Measurements from ENCODE around the gene SMG6. TPM values are rescaled to one million over a fixed set of nuclear protein-coding genes. Genes with fewer than 3 reads are reported as not detected.

SMG6 gene
- total RNA-seq, 4 donors from 2014 or later: 13.3 to 74.9 (median 41.6) TPM

DNA sequence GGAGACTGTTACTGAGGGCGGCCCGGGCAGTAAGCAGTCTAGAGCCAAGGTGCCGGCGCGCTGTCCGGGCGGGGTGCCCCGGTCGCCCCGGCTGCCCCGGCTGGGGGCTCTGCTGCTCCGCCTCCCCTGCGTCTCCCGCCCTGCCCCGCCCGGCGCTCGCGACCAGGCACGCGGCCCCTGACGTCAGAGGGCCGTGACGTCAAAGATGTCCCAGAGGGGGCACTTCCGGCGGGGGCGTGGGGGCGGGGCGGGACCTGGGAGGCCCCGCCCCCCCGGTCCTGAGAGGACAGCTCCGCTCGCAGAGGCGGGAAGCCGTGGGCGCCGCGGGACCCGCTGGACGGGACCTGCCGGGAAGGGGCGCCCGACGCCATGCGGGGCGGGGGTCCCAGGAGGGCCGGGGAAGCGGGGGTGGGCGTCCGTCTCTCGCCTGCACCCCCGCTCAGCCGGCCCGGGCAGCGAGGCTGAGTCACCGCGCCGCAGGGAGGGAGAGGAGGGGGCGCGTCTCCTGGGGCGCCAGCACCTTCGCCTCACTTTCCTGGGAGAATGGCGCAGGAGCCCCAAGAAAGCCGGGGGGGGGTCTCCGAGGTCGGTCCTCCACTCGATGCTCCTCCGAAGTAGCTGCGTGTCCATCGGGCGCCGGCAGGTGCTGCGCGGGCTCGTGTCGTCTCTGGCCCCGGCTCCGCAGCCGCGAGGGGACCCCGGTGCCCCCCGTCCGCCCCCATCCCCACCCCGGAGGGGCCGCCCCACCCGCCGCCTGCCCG, 253.1 kb downstream of the SMG6 start:
- peak; percentile 72 to 84 for DNase-seq
- no peaks in the 10 kb centered on the region for H3K9me3 ChIP-seq
- H3K4me3 ChIP-seq: peak overlapping the region; percentile 30 to 63
- H3K27ac ChIP-seq: peak overlapping the region; percentile 33 to 70
- no peaks in the 10 kb centered on the region for H3K27me3 ChIP-seq
- no peaks in the 10 kb centered on the region for H3K36me3 ChIP-seq
- H3K4me1 ChIP-seq: peaks cover 7 to 16% of the 10 kb centered on the region in 2 donors
- TF ChIP-seq POLR2A (IDR thresholded peaks at IDR 0.05): no peak
- TF ChIP-seq, protein P1, sequence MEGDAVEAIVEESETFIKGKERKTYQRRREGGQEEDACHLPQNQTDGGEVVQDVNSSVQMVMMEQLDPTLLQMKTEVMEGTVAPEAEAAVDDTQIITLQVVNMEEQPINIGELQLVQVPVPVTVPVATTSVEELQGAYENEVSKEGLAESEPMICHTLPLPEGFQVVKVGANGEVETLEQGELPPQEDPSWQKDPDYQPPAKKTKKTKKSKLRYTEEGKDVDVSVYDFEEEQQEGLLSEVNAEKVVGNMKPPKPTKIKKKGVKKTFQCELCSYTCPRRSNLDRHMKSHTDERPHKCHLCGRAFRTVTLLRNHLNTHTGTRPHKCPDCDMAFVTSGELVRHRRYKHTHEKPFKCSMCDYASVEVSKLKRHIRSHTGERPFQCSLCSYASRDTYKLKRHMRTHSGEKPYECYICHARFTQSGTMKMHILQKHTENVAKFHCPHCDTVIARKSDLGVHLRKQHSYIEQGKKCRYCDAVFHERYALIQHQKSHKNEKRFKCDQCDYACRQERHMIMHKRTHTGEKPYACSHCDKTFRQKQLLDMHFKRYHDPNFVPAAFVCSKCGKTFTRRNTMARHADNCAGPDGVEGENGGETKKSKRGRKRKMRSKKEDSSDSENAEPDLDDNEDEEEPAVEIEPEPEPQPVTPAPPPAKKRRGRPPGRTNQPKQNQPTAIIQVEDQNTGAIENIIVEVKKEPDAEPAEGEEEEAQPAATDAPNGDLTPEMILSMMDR (IDR thresholded peaks at IDR 0.05): no peak
- intact Hi-C loops (cut with DNase I; ENCODE audit: low total_unique reads): loop anchor here (10.0 kb wide), 1 partner anchor 124 kb away; no protein-coding TSS in a partner anchor

DNA sequence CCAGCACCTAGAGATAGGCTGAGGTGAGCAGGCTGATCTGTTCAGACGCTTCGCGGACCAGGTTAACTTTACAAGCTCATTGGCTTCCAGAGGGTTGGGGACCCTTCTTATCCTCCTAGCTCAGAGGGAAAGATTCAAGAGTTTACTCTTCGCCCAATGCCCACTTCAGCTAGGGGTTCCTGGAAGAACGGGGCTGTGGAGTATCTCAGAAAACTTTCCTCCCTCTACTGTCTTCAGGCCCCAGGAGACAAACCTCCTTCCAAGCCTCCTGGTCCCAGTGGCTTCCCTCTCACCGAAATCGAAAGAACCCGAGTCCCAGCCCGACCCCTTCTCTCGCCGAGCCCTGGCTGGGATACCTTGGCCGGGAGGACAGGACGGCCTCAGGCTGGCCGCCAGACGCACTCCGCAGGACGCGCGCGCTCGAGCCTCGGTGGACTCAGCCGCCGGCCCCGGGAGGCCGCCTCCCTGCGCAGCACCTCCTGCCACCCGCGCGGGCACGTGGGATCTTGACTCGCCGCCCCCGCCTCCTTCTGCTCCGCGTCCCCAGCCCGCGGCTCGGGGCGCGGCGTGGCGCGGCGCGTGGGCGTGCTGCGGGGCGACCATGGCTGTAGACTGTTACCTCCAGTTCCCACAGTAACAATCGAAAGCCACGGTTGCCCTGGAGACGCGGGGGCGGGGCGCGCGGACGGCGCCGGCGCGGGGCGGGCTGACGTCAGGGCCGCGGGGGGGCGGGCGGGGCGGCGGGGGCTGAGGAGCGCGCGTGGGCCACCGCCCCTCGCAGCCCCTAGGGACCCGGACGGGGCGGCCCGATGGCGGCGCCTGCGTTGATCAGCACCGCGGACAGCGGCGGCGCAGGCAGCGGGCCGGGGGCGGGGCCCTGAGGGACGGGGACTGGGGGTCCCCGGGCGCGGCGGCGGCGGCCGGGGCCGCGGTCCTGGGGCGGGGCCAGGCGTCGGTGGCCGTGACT, 254.0 kb downstream of the SMG6 start:
- Histone ChIP-seq H3K36me3 (no peaks in the 10 kb centered on the region), H3K4me1 (peaks cover 7 to 16% of the 10 kb centered on the region in 2 donors), H3K4me3 (peak overlapping the region; percentile 30 to 63), H3K27me3 (no peaks in the 10 kb centered on the region), H3K9me3 (no peaks in the 10 kb centered on the region), H3K27ac (peak overlapping the region; percentile 33 to 70)
- peak; percentile 89 to 93 for DNase-seq
- intact Hi-C loops (cut with DNase I; ENCODE audit: low total_unique reads): loop anchor here (10.0 kb wide), 1 partner anchor 125 kb away; no protein-coding TSS in a partner anchor
- TF ChIP-seq, protein P1 (IDR thresholded peaks at IDR 0.05): peak in 1 of 4 experiments; percentile 3
- peak in 1 of 2 donors; percentile 49 for TF ChIP-seq POLR2A (IDR thresholded peaks at IDR 0.05)

DNA sequence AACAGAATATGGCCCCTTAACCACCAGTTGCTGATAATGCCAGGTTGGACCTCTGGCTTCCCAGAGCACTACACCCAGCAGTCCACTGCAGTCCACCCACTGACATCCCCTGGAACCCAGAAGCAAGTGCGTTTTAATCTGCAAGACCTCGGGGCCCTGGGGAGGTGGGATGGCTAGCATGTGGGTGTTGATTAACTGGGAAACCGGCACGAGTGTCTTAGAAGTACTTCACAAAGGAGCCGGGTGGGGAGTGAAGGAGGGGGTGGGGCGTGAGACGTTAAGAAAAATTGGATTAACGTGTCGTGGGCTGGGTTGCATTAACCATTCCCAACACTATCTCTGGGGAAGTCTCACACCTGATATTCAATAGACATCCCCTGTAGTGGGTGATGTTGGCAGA, 254.8 kb downstream of the SMG6 start:
- peak overlapping the region in 1 of 2 donors; percentile 63 for H3K4me3 ChIP-seq
- intact Hi-C loops (cut with DNase I; ENCODE audit: low total_unique reads): no loop called here
- no peaks in the 10 kb centered on the region for H3K27me3 ChIP-seq
- H3K27ac ChIP-seq: peak overlapping the region in 1 of 2 donors; percentile 54
- TF ChIP-seq, protein P1 (IDR thresholded peaks at IDR 0.05): no peak
- no peak for TF ChIP-seq POLR2A (IDR thresholded peaks at IDR 0.05)
- DNase-seq: no peak
- H3K4me1 ChIP-seq: peaks cover 7 to 16% of the 10 kb centered on the region in 2 donors
- H3K9me3 ChIP-seq: no peaks in the 10 kb centered on the region
- no peaks in the 10 kb centered on the region for H3K36me3 ChIP-seq

DNA sequence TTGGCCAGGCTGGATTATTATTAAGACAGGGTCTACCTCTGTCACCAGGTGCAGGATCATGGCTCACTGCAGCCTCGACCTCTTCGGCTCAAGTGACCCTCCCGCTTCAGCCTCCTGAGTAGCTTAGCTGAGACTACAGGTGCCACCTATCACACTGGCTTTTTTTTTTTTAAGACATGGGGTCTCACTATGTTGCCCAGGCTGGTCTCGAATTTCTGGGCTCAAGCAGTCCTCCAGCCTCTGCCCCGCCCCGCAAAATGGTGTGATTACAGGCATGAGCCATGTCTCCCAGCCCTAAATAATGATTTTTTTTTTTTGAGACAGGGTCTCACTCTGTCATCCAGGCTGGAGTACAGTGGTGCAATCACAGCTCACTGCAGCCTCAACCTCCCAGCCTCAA, 256.0 kb downstream of the SMG6 start:
- Histone ChIP-seq H3K36me3 (no peaks in the 10 kb centered on the region), H3K4me3 (no peak overlapping the region), H3K9me3 (no peaks in the 10 kb centered on the region), H3K27ac (no peak overlapping the region), H3K4me1 (peaks cover 7 to 22% of the 10 kb centered on the region in 2 donors), H3K27me3 (no peaks in the 10 kb centered on the region)
- intact Hi-C loops (cut with DNase I; ENCODE audit: low total_unique reads): no loop called here
- no peak for TF ChIP-seq POLR2A (IDR thresholded peaks at IDR 0.05)
- TF ChIP-seq, protein P1 (IDR thresholded peaks at IDR 0.05): no peak
- no peak for DNase-seq

Data from uterus (tissue), 4 donors.